ENCODE measurements around the gene DERA.
"Not testable (repeated sequence)": the region's sequence is repeated elsewhere in the genome, so short reads cannot be mapped to it uniquely, and the experiment has no call there.

The DERA gene
- 9.5 to 15.6 (median 11.4) reads per million in 3 experiments for total RNA-seq

DNA sequence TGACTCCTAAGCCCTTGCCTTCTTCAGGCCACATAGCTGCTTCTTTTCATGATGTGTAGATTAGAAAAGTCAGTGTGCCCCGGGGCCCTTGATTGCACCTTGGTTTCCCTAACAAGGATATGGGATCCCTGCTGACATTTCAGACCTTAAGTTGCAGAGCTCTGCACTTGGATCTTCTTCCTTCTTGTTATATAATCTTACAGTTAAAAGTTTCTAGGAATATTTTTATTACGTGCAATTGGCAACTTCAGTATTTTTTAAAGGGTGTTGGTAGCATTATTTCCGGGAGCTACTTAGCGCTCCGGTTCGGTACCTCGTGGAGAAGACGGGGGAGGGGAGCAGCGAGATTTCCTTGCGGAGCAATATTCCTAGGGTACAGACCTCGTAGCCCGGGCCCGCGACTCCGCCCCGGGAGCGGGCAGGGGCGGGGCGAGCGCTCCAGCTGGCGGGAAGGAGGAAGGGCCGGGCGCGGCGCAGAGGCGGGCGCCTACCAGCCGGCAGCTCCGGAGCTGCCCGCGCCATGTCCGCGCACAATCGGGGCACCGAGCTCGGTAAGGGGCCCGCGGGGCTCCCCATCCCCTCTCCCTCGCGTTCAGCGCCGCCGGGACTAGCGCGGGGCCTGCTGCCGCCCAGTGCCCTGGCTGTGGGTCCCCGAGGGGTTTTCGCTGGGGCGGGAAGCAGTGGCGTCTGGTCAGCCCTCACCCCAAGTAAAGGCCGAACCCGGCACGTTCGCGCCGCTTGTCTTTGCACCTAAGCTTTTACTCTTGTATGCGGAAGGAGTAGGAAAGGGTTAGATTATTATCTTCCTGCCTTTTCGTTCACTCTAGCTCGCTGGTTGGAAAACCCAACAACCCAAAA is at the start of gene DERA:
Gene DERA (plus strand): TSS at position 469 of the 858 bp plus-strand sequence. CDS start 52 bp downstream, at position 521.
- peak; percentile 47 for DNase-seq

- no peak for DNase-seq
Observed at GRCh38 chr12:15861404-15861803, 49.7 kb upstream of the DERA start.

DNA sequence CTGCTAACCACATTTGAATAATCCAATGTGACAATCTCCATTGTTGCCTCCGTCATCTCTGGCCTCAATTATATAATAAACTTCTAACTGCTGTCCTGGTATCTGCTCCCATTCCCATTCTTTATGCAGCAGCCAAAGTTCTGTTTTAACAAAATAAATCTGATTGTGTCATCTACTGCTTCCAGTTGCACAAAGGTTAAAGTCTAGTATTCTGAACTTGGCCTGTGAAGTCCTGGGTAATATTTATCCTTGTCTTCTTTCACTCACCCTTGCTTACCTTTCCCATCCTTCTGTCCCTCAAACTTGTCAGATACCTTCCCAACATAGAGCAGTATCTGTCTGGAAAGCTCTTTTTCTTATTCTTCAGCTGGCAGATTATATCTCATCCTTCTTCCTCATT is 48.3 kb upstream of the DERA start:
- no peak for DNase-seq

DNA sequence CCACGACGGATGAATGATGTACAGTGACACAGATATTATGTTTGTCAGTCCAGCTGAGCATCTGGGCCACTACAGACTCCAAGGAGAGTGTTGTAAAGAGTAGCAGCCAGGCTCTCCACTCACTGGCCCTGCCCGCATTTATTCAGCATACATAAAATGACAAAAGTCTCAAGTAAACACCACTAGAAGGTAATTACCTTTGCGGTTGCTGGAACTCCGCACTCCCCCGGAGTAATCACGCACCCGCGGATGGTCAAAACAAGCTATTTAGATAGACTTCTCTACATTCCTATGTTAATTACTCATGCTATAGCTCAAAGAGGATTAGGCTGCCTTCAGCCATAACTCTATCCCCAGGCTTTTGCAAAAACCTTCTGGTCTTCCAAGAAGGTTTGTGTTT is 47.8 kb upstream of the DERA start:
- no peak for DNase-seq

GRCh38 chr12:15863984-15864383 is 47.1 kb upstream of the DERA start:
- DNase-seq, result no peak

DNA sequence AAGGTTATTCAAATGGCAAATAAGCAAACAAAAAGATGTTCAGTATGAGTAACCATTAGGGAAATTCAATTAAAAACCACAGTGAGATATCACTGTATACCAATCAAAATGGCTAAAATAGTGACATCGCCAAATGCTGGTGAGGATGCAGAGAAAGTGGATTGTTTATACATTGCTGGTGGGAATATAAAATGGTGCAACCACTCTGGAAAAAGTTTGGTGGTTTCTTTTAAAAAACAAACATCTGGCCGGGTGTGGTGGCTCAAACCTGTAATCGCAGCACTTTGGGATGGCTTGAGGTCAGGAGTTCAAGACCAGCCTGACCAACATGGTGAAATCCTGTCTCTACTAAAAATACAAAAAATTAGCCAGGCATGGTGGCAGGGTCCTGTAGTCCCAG is 42.9 kb upstream of the DERA start:
- no peak for DNase-seq

DNA sequence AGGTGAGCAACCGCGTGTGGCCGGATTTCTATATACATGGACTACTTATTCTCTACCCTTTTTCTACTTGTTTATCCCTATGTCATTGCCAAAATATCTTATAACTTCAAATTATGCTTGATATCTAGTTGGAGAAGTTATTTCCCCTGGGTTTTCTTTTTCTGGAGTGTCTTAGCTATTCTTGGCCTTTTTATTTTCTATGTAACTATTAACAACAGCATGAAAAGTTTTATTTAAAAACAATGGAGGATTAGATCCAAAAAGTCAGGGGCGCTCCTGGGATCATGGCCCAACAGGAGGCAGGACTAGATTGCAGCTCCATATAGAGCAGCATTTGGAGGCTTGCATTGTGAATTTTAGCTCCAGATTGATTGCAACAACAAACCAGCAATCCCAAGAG is 37.6 kb upstream of the DERA start:
- DNase-seq, result no peak

DNA sequence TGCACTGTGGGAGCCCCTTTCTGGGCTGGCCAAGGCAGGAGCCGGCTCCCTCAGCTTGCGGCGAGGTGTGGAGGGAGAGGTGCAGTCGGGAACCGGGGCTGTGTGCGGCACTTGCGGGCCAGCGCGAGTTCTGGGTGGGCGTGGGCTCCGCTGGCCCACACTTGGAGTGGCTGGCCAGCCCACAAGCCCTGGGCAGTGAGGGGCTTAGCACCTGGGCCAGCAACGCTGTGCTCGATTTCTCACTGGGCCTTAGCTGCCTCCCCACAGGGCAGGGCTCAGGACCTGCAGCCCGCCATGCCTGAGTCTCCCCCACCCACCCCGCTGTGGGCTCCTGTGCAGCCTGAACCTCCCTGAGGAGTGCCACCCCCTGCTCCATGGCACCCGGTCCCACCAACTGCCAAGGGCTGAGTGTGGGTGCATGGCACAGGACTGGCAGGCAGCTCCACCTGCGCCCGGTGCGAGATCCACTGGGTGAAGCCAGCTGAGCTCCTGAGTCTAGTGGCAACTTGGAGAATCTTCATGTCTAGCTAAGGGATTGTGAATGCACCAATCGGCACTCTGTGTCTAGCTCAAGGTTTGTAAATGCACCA is 36.5 kb upstream of the DERA start:
- DNase-seq, result not testable (repeated sequence)

DNA sequence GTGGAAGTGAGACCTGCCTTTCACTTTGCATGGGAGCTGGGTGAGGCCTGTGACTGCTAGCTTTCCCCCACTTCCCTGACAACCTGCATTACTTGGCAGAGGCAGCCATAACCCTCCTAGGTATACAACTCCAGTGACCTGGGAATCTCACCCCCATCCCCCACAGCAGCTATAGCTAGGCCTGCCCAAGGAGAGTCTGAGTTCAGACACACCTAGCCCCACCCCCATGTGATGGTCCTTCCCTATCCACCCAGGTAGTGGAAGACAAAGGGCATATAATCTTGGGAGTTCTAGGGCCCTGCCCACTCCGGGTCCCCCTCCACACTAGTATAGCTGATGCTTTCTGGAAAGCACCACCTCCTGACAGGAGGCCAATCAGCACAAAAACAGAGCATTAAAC is 35.3 kb upstream of the DERA start:
- DNase-seq, result no peak

DNA sequence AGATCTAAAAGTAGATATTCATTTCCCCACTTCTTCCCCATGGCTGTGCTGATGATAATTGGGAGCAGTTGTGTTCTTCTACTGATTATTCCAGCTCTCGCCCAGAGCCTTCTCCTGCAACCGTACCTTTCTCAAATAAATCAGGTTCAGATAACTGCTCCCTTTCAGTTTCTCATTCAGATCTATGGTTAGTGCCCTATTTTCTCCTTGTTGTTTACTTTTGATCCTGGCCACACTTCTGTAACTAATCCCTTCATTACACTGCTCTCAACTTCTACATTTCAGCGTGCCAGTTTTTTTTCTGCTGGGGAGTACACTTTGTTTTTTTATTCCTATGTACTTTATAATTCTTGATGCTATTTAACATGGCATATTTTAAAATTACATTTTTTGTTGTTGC is 31.7 kb upstream of the DERA start:
- no peak for DNase-seq

DNA sequence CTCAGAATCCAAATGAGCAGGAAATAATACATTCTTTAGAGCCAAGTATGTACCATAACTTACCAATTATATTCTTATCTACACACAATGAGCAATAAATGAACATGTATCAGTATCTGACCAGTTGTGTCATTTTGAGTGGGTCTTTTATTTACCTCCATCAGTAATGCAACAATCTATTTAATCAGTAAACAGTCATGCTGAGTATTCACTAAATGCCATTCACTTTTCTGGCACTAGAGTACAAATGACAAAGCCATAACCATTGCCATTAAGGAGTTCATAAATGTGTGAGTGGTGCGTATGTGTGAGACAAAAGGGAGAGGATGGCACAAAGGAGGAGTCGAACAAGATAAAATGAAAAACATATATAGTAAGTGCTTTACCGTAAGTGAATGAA is 30.4 kb upstream of the DERA start:
- no peak for DNase-seq

DNA sequence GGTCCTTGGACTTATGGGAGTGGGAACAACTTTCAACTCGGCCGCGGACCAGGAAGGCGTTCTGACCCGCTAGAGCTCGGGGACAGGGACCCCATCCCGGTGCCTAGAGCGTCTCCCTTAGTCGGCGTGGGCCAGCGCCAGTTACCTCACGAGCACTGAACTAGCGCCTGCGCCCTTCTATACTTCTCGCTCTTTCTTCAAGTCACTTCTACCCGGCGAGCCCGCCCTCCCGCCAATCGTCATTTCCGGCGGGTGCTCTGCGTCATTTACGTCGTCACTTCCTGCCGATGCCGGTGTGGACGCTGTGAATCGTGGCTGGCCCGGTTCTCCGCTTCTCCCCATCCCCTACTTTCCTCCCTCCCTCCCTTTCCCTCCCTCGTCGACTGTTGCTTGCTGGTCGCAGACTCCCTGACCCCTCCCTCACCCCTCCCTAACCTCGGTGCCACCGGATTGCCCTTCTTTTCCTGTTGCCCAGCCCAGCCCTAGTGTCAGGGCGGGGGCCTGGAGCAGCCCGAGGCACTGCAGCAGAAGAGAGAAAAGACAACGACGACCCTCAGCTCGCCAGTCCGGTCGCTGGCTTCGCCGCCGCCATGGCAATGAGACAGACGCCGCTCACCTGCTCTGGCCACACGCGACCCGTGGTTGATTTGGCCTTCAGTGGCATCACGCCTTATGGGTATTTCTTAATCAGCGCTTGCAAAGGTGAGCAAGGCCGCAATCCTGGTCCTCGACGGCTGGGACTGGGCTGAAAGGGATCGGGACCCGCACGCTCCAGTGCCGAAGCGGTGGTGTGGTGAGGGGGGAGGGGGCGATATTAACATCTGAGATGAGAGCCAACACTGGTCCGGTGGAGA is 28.8 kb upstream of the DERA start, which contains the start of gene STRAP:
Gene STRAP (plus strand): TSS at position 270 of the 854 bp plus-strand sequence. CDS start 321 bp downstream, at position 591.
- DNase-seq, result peak; percentile 96

DNA sequence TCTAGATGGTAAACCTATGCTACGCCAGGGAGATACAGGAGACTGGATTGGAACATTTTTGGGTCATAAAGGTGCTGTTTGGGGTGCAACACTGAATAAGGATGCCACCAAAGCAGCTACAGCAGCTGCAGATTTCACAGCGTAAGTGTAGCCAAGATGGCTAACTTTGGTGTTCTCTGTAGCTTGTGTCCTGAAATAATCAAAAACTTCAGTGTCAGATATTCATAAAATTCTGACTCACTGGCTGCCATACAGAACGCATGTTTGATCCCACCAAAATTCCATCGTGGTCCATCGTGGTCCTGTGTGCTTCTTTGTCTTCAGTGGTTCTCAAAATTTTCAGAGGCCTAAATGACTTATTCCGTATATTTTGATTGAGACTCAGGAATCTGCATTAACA is 27.6 kb upstream of the DERA start:
- DNase-seq, result no peak

GRCh38 chr12:15886372-15887042 is 24.6 kb upstream of the DERA start:
- DNase-seq, result no peak

- DNase-seq, result no peak
Observed at GRCh38 chr12:15887043-15887817, 23.9 kb upstream of the DERA start.

DNA sequence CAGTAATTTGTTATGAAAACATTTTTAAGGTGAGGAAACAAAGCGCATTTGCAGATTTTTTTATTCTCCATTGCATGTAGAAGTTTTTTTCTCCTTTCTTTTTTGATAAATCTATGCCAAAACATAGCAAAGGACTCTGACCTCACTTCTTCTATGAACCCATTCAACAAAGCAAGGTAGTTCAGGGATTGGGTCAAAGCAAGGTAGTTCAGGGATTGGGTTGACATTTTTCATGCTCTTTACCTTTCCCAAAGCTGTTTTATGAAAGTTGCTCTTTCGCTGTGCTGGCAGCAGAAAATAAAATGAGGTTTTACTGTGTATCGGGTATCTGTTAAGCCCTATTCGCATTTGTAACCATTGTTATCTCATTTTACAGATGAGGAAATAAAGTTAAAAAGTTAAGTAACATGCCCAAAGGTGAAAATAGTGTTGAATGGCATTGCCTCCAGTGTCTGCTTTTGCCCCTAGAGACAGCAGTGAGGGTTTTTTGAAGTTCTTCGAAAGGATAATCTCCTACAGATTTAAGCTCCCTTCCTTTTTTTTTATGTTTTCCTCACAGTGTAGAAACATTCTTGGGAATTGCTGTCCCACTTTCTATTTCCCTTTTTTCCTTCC is 18.4 kb upstream of the DERA start:
- no peak for DNase-seq

DNA sequence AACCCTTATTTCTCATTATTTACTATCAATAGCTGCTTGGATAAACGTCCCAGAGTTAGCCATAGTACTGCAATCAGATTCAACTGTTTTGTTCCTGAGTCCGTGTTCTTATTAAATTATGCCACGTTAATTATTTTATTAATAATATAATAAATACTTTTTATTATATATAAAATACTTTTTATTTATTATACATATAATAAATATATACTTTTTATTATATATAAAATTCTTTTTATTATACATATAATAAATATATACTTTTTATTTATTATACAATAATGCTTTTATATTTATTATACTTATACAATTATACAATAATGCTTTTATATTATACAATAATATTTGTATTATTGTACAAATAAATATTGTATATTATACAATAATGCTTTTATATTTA is 17.9 kb upstream of the DERA start:
- no peak for DNase-seq

DNA sequence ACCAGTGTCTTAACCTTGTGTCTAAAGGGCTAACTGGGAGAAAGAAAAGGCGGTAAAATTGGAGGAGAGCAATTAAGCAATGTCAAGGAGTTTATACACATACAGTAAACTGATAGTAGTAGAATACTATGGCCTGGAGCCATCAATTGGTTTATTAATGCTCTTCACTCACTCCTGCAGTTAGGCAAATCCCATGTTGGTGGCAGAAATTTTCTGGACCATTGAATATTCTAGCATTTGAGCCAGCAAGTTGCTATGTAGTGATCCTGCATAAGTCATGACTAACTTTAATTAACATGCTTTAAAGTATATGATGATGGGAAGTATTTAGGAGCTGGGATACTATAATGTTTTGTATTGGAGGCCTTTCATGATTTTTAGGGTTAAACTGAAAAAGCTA is 14.3 kb upstream of the DERA start:
- no peak for DNase-seq

DNA sequence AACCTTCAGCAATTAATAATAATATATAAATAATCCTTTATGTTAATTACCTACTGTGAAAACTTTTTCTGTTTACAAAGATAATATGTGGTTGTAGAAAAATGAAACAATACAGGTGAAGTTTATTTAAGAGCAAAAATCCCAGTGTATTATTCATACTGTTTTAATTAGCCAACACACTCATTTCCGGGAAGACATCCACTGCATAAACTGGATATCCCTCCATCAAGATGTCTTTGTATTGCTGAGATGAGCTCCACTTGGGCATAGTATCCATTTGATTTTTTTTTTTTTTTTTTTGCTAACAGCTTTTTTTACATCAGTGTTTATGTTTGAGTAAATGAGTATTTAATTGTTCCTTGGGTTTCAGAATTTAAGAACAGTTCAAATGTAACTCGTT is 13.7 kb upstream of the DERA start:
- no peak for DNase-seq

- DNase-seq, result peak; percentile 25
Observed at GRCh38 chr12:15899282-15899870, 11.8 kb upstream of the DERA start.

DNA sequence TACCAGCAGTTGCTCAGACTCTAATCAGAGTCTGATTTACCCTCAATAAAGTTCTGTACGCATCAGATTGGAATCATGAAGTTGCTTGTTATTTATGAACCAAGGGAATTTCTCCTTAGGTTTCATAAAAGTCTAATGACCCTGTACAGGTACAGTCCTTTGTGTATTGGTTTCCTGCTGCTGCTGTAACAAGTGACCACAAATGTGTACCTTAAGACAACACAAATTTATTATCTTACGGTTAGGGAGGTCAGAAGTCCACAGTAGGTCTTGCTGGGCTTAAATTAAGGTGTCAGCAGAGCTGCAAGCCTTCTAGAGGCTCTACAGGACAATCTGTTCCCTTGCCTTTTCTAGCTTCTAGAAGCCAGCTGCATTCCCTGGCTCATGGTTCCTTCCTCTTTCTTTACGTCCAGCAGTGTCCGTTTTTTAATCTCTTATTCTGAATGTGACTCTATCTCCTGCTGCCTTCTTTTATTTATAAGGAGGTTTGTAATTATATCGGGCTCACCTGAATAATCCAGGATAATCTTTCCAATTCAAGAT is 6.7 kb upstream of the DERA start:
- DNase-seq, result no peak

All from central memory CD4-positive, alpha-beta T cell (primary cell).